ENCODE measurements around the gene C1orf159.

DNA sequence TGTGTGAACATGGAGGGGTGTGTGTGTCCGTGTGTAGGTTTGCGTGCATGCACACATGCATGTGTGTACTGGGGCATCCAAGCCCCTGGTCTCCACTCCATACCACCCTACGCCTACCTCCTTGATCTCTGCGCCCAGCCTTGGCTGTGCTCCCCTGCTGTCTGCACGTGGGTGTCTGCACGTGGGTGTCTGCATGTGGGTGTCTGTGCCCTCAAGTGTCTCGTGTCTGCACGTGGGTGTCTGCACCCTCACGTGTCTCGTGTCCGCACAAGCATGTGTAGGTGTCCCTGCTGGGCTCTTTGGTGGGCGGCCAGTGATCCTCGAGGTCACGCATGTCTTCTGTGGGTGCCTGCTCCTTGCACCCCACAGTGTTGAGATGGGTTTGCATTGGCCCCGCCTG, 62.9 kb downstream of the C1orf159 start:
- TF ChIP-seq CTCF (IDR thresholded peaks at IDR 0.05; ENCODE audit: poor library complexity) (no peak), EZH2 (IDR thresholded peaks at IDR 0.05; ENCODE audit: borderline replicate concordance) (no peak)
